Measurements from ENCODE around the gene FYCO1.

Gene FYCO1

DNA sequence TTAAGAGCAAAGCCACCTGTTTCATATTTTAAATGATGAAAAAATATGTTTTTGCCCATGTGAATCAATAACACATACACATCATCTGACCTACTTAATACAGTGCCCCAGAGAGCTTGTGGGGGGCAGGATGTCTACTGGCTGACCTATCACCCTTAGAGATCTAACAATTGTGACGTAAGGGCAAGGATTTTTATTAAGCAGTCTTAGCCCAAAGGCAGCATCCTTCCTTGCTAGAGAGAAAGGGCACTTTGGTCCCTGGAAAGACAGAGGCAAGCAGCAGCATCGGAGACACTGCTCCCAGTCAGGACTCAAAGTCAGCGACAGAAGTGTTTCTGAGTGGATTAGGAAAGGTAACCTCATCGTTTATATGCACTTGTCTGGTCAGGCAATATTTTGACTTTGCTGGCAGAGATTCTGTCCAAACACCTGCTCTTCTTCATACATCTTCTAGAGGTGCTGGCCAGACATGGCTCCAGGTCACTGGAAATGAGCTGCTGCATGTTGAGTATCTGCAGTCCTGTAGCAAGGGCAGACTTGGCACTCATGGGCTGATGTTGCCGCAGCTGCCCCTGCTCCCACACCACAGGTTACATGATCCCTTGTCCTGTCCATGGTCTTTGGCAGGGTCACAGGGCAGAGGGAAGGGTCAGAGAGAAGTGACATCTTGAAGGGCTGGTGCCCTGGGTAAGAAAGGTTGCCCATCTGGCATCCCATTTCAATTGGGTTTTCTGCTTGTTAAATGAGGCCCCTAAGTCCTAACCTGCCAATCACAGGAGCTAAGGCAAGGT, 50.6 kb downstream of the FYCO1 start:
- ChIA-PET POLR2A (no interaction called here), CTCF (interaction anchor here (0.6 kb wide), 1 partner anchor 15 kb away, joined by 3 read pairs; no protein-coding TSS in a partner anchor)
- TF ChIP-seq FOXK2 (IDR thresholded peaks at IDR 0.05) (no peak), L3MBTL2 (conservative IDR thresholded peaks at IDR 0.05) (no peak), TARDBP (IDR thresholded peaks at IDR 0.05) (no peak), HDGF (IDR thresholded peaks at IDR 0.05; ENCODE audit: borderline replicate concordance) (no peak), SUZ12 (IDR thresholded peaks at IDR 0.05) (no peak), FOXA1 (IDR thresholded peaks at IDR 0.05) (no peak), CTBP1 (IDR thresholded peaks at IDR 0.05; ENCODE audit: borderline replicate concordance) (no peak), LEF1 (IDR thresholded peaks at IDR 0.05; ENCODE audit: borderline replicate concordance) (no peak), ZNF384 (IDR thresholded peaks at IDR 0.05) (no peak), BHLHE40 (IDR thresholded peaks at IDR 0.05; ENCODE audit: borderline replicate concordance) (no peak), FOXM1 (IDR thresholded peaks at IDR 0.05; ENCODE audit: borderline replicate concordance) (no peak), NFRKB (IDR thresholded peaks at IDR 0.05) (no peak), ELF4 (IDR thresholded peaks at IDR 0.05) (no peak)
- TF ChIP-seq, protein P1, sequence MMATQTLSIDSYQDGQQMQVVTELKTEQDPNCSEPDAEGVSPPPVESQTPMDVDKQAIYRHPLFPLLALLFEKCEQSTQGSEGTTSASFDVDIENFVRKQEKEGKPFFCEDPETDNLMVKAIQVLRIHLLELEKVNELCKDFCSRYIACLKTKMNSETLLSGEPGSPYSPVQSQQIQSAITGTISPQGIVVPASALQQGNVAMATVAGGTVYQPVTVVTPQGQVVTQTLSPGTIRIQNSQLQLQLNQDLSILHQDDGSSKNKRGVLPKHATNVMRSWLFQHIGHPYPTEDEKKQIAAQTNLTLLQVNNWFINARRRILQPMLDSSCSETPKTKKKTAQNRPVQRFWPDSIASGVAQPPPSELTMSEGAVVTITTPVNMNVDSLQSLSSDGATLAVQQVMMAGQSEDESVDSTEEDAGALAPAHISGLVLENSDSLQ (IDR thresholded peaks at IDR 0.05): no peak
- DNase-seq (ENCODE audit: extremely low spot score): no peak

DNA sequence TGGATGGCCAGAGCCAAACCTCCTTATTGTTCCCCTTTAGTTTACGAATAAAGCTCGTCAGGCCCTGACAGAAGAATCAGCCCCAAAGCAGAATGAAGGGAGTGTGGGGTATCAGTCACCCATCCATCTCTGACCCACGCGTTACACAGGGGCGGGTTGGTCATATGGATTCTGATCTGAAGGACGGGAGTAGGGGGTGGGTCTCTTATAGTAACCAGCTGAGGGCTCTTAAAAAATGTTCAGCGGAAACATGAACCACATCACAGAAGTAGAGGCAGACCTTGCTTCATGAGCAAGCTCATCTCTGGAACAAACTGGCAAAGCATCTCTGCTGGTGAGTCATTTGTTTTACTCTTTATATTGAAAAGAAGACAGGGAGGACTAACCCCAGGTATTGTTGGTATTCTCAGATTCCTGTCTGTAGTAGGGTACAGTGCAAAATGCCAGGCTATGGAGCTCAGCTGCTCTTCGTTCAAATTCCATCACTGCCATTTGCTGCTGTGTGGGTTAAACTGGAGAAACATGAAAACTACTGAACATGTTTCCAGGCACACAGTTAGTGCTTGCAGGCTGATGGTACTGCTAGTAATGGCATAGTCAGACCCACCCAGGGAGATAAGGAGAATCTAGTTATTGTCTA, 52.3 kb downstream of the FYCO1 start, which contains the start of gene CXCR6:
TSS of gene CXCR6 (plus strand) at position 258 of the 640 bp plus-strand sequence. CDS start 3,018 bp downstream, outside the sequence.
- no peak for TF ChIP-seq SP1 (IDR thresholded peaks at IDR 0.05)
- CTCF ChIA-PET: no interaction called here
- DNase-seq (ENCODE audit: extremely low spot score): no peak
- POLR2A ChIA-PET: no interaction called here

DNA sequence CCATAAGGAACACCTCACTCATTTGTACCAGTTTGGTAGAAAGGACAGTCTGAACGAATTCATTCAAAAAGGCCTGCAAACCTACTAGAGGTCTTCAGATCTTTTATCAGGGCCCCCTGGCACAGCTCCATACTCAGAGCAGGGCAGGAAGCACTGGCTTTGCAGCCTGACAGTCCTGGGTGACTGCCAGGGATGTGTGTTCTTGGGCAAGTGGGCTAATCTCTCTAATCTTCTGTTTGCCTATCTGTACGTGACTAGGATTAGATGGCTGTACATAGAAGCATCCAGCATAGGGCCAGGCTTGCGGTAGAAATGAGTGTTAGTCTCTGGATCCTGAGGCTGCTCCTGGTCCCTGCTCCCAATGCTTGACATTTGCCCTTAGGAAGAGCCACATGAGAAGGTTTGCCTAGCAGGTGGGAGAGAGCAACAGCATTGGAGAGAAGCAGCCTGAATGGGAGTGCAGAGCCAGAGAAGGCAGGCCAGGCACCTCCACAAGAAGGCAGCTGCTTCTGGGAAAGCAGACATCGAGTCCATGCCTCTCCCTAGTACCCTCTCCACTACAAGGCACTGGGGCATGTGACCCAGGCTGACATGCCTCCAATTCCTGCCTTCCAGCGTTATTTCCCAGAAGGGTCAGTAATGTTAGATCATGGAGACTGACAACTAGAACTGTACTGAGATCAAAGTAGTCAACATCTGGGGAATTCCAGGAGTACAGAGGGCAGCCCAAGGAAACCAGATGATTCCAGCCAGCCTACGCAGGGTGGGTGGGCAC, 53.4 kb downstream of the FYCO1 start:
- no peak for TF ChIP-seq LEF1 (IDR thresholded peaks at IDR 0.05; ENCODE audit: borderline replicate concordance)
- TF ChIP-seq SP1 (IDR thresholded peaks at IDR 0.05): no peak
- TF ChIP-seq ZNF384 (IDR thresholded peaks at IDR 0.05): no peak
- no peak for TF ChIP-seq TARDBP (IDR thresholded peaks at IDR 0.05)
- TF ChIP-seq BHLHE40 (IDR thresholded peaks at IDR 0.05; ENCODE audit: borderline replicate concordance): no peak
- TF ChIP-seq FOXM1 (IDR thresholded peaks at IDR 0.05; ENCODE audit: borderline replicate concordance): no peak
- no peak for TF ChIP-seq ARNT (IDR thresholded peaks at IDR 0.05)
- TF ChIP-seq, protein P1 (IDR thresholded peaks at IDR 0.05): no peak
- no peak for TF ChIP-seq L3MBTL2 (conservative IDR thresholded peaks at IDR 0.05)
- no peak for TF ChIP-seq ELF4 (IDR thresholded peaks at IDR 0.05)
- no peak for TF ChIP-seq HDGF (IDR thresholded peaks at IDR 0.05; ENCODE audit: borderline replicate concordance)
- TF ChIP-seq NFRKB (IDR thresholded peaks at IDR 0.05): no peak
- no peak for TF ChIP-seq SUZ12 (IDR thresholded peaks at IDR 0.05)
- no peak for TF ChIP-seq FOXA1 (IDR thresholded peaks at IDR 0.05)
- no peak for TF ChIP-seq FOXK2 (IDR thresholded peaks at IDR 0.05)
- no peak for TF ChIP-seq CTBP1 (IDR thresholded peaks at IDR 0.05; ENCODE audit: borderline replicate concordance)
- POLR2A ChIA-PET: no interaction called here
- CTCF ChIA-PET: no interaction called here
- no peak for DNase-seq (ENCODE audit: extremely low spot score)

DNA sequence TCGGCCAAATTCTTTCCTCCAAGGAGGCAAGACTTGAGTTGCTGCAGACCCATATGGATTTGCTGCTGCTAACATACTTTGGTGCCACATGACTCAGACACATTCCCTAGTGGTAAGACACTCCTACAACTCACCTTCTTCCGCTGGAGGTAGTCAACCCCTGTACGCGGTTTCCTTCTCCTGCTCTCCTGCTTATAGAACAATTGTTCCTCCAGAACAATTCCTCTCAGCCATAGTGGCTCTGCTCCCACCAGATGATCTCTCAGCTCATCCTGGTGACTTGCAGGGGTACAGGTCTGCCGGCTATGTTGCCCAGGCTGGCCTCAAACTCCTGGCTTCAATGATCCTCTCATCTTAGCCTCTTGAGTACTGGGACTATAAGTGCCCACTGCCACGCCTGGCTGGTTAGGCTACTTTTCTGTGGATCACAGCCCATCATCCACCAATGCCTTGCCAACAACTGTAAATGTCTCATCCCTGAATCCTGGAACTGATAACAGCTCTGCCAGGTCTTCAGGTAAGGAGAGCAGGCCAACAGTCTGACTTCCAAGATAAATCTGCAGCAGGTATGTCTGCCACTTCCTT, 54.8 kb downstream of the FYCO1 start:
- POLR2A ChIA-PET: no interaction called here
- TF ChIP-seq ELF4 (IDR thresholded peaks at IDR 0.05) (no peak), LEF1 (IDR thresholded peaks at IDR 0.05; ENCODE audit: borderline replicate concordance) (no peak), TARDBP (IDR thresholded peaks at IDR 0.05) (no peak), CTBP1 (IDR thresholded peaks at IDR 0.05; ENCODE audit: borderline replicate concordance) (no peak), FOXK2 (IDR thresholded peaks at IDR 0.05) (no peak), BHLHE40 (IDR thresholded peaks at IDR 0.05; ENCODE audit: borderline replicate concordance) (no peak), SP1 (IDR thresholded peaks at IDR 0.05) (no peak), ARNT (IDR thresholded peaks at IDR 0.05) (no peak), FOXM1 (IDR thresholded peaks at IDR 0.05; ENCODE audit: borderline replicate concordance) (no peak), HDGF (IDR thresholded peaks at IDR 0.05; ENCODE audit: borderline replicate concordance) (no peak), FOXA1 (IDR thresholded peaks at IDR 0.05) (no peak), ZNF384 (IDR thresholded peaks at IDR 0.05) (no peak), NFRKB (IDR thresholded peaks at IDR 0.05) (no peak), SUZ12 (IDR thresholded peaks at IDR 0.05) (no peak), L3MBTL2 (conservative IDR thresholded peaks at IDR 0.05) (no peak)
- TF ChIP-seq, protein P1 (IDR thresholded peaks at IDR 0.05): no peak
- CTCF ChIA-PET: interaction anchor here (0.6 kb wide), 1 partner anchor 1796 kb away, joined by 5 read pairs; no protein-coding TSS in a partner anchor
- no peak for DNase-seq (ENCODE audit: extremely low spot score)
